Measurements from ENCODE around the gene RPL26.
"Not testable (repeated sequence)": the region's sequence is repeated elsewhere in the genome, so short reads cannot be mapped to it uniquely, and the experiment has no call there.

RPL26 gene

GRCh38 chr17:8383143-8383822 is at the start of gene RPL26:
Gene RPL26, minus strand, starts transcription at chr17:8383193. Its CDS starts 883 bp downstream, at chr17:8382310.
- DNase-seq, result peak; percentile 98

- DNase-seq, result no peak
These were observed 48.0 kb upstream of the RPL26 start for GRCh38 chr17:8430966-8431365.

- no peak for DNase-seq
These were observed 43.8 kb upstream of the RPL26 start for GRCh38 chr17:8426802-8427201.

DNA sequence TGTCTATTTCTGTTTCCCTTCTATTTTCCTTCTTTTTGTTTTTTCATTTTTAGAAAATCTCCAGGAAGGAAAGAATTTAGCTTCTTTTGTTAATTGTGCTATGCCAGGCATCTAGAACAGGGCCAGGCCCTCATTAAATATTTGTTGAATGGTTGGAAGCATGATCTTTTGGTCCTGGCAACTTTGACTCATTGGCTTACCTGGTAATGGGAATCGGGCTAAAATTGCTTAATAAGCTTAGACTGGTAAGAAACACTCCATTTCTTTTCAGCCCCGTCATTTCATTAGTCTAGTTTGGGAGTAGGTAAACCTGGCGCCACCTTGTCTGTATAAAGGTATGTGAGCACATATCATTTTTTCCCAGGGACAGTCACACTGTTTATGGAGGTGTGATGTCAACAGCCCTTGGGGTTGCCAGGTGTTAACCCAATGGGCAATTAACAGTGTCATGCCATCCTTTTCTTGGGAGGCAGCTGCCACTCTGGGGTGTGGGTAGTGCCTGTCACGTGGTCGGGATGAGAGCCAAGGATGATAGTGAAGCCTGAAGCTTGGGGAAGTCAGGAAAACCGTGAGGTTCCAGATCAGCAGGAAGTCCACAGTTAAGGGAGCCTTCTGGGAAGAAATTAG is 43.2 kb upstream of the RPL26 start:
- DNase-seq, result no peak

DNA sequence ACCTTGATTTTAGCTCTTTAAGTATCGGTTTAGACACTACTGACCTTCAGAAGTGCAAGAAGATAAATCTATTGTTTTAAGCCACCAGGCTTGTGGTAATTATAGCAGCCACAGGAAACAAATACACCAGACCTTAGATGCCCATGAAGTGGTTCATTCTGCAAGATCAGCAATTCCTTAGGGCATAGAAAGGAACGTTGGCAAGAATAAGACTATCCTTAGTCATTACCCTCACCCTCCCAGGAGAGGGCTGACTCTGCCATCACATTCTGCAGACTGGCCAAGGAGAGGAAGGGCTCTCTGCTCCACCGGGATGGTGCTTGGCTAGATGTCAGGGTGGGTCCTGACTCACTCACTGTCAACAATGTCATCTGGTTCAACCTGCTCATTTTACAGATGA is 38.6 kb upstream of the RPL26 start:
- DNase-seq, result no peak

DNA sequence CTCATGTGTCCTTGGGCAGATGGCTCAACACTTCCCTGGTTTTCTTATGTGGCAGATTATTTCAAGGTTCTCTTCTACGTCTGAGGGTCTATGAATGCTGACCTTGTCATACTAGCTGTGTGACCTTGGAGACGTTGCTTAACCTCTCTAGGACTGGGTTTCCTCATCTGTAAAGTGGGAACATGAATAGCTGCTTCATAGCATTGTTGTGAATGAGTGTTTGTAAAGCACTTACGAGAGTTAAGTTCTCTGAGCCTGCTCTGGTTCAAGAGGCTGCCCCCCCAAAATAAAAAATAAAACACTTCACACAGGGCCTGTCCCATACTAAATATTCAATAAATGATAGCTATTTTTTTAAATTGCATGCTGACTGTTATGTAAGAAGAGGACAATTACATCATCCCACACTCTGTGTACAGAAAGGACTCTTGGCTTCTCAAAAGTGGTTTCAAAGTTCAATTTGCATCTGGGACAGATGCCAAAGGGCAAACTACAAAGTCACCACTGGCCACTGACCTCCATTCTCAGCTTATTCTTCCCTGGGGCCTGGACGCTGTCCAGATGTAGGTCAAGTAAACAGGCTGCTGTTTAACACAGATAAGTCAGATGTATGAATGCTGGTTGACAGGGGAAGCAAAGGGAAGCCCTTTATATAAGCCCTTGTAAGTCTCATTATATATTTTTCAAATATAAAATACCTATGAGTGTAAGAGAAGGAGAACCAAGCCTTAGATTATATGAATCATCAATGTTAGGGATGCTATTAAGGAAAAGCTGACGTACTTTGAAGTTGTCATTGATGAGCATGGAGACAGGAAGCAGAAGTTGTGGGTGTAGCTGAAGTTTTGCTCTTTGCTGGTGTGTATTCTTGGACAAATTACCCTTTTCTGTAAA is 37.3 kb upstream of the RPL26 start:
- no peak for DNase-seq

DNA sequence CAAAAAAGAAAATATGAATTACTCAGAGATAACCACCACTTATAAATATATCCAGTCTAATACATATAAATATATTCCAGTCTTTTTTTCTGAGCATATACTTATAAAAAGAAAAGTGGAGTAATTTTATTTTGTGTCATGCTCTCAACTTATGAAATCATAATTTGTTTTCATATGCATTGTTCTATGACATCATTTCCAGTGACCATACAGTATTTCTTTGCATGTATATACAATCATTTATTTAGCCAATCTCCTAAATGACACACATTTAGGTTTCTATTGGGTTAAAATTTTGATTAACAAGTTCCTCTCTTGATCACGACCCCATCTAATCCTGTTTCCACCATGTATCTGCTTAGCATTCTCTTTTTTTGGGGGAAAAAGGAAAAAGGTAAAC is 36.3 kb upstream of the RPL26 start:
- no peak for DNase-seq

GRCh38 chr17:8418471-8418870 is 35.5 kb upstream of the RPL26 start:
- no peak for DNase-seq

- DNase-seq, result no peak
These were observed 34.8 kb upstream of the RPL26 start for GRCh38 chr17:8417806-8418205.

- no peak for DNase-seq
These were observed 30.9 kb upstream of the RPL26 start for GRCh38 chr17:8413938-8414337.

GRCh38 chr17:8413328-8413727 is 30.3 kb upstream of the RPL26 start:
- DNase-seq, result no peak

- no peak for DNase-seq
These were observed 29.1 kb upstream of the RPL26 start for GRCh38 chr17:8412089-8412488.

DNA sequence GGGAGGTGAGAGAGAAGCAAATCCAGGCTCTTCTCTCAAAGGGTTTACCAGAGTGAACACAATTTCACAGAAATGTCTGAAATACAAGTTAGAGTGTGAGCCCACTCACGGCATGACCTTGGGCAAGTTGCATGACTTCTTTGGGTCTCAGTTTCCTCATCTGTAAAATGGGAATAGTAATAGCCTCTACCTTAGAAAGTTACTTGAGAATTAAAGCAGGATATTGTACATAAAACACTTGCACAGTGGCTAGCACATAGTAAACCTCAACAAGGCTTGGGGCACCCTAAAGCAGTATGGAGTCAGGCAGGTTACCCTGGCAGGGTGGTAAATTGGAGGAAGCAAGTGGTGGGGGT is 27.9 kb upstream of the RPL26 start:
- DNase-seq, result no peak

DNA sequence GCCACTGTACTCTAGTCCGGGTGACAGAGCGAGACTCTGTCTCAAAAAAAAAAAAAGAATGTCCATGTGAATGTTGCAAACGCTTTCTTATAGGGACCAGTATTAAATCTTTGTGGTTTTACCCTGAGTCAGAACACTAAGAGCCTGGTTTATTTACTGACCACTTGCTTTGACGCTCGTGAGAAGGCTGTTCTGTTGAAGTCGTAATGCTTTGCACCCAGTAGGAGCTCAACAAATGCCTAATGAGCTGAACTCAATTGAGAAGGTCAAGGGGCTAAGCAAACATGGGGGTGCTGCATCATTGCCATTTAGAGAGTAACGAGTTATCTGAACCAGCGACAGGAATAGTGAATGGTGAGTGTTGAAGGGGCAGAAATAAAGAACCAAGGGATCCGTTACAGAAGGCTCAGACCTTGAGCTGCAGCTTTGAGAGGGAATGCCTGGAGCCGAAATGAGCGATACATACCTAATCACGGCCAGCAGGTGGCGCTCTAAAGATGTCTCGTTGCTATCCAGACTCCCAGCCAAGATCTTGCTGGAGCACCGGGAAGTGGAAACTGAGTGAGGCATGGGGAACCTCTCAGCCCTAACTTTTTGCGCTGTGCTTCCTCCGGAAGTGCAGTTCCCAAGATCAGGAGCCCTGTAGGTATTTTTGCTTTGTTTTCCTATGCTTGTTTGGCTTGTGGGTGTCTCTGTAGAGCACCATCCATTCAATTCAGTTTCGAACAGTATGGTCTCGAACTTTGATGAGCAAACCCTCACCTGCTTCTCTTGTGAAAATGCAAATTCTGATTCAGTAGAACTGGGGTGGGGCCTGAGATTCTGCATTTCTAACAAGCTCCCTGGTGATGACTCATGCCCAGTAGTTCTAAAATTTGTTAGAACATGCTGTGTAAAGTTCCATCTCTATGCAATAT is 27.2 kb upstream of the RPL26 start:
- peak; percentile 85 for DNase-seq

DNA sequence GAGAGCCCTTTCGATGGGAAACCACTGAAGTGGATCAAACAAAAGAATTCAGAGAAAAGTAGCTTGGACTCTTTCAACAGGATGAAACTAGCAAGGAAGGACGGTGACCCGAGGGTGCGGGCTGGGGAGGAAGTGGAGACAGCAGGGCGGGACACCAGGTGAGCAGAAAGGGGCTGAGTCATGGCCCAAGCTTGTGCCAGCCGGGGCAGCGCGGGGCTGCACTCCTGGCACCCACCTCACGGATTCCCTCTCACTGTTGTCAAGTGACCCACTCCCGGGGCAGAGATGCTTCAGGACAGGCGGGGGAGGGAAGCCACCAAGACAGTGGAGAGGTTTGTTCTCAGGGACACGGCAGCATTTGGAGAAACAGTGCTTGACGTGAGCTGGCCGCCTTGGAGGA is 25.4 kb upstream of the RPL26 start:
- peak; percentile 63 for DNase-seq

DNA sequence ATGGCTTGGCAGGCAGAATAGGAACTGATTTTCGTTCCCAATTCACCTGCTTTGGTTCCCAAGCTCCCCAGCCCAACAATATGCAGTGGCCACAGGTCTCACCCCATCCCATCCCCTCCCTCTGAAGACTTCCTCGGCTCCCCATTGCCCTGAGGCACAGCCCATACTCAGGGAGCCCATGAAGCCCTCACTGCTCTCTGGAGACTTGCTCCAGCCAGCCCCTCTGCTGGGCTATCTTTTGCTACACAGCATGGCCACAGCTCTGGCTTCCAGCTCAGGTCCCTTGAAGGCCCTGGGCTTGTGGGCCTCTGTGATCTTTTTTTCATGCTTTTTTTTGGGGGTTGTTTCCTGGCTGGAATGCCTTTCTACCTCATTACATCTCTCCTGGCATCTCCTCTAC is 23.2 kb upstream of the RPL26 start:
- no peak for DNase-seq

- DNase-seq, result no peak
These were observed 22.6 kb upstream of the RPL26 start for GRCh38 chr17:8405499-8406016.

GRCh38 chr17:8402921-8403536 is 20.0 kb upstream of the RPL26 start:
- DNase-seq, result no peak

GRCh38 chr17:8401107-8401506 is 18.1 kb upstream of the RPL26 start:
- DNase-seq, result no peak

- DNase-seq, result no peak
These were observed 16.0 kb upstream of the RPL26 start for GRCh38 chr17:8398980-8399379.

DNA sequence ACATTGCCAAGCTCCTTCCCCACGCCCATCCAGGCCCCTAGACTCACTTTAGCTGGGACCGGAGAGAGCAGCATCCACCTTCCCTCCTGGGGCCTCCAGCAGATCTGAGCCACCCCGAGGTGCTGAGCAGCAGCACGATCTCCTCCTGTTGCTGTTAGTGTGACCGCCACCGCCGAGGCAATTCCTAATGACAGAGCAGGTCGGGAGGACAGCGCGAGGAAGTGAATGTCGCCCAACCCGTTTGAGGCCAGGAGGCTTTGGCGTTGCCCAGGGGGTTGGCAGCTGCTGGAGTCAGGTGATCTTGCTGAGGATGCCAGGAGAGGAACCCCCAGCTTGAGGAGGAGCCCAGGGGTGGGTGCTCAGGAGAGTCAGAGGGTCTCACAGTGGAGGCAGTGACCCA is 14.6 kb upstream of the RPL26 start, which contains the start of gene RNF222:
Gene RNF222, minus strand, starts transcription at position 192 of the 400 bp plus-strand sequence. CDS start 4,366 bp downstream, outside the sequence.
- no peak for DNase-seq

- not testable (repeated sequence) for DNase-seq
These were observed 11.5 kb upstream of the RPL26 start for GRCh38 chr17:8394497-8394896.

Data from kidney glomerular epithelial cell (primary cell).